SK-N-MC (cell line): ENCODE measurements around the gene CNIH2.
A peak's percentile ranks its signal among the peaks of the same experiment; 100 is the strongest.

Experiments used
- DNase-seq: peaks from one replicate; pipeline ENCODE4 v3.0.0-alpha.2; 2011; ENCODE audit warnings: low read depth, low spot score
- H3K27ac ChIP-seq: fragments of 200-600 bp; sonication (generic); 2 replicates; pipeline ENCODE4 v1.5.1; 2016; ENCODE audit warnings: mixed run types
- H3K36me3 ChIP-seq: fragments of 200-600 bp; sonication (generic); 2 replicates; pipeline ENCODE4 v1.6.1; 2017; ENCODE audit warnings: antibody characterized with exemption, low read length, mixed read lengths; ENCODE audit not compliant: insufficient read depth
- H3K4me3 ChIP-seq: fragments of 200-600 bp; sonication (generic); 2 replicates; pipeline ENCODE4 v1.5.1; 2016
- H3K9ac ChIP-seq: fragments of 200-600 bp; sonication (generic); 2 replicates; pipeline ENCODE4 v1.8.0; 2017; ENCODE audit warnings: mixed run types, mixed read lengths; ENCODE audit not compliant: insufficient read length
- H3K9me3 ChIP-seq: fragments of 200-600 bp; sonication (generic); 2 replicates; pipeline ENCODE4 v1.6.1; 2017; ENCODE audit warnings: low read depth, mild to moderate bottlenecking, antibody characterized with exemption, low read length, moderate library complexity, mixed read lengths
- EZH2 ChIP-seq: fragments of 200-600 bp; sonication (generic); IDR thresholded peaks from one replicate; pipeline ENCODE4 v1.6.1; 2017; ENCODE audit warnings: antibody characterized with exemption
- FOXP2 ChIP-seq: optimal IDR thresholded peaks from 2 replicates; pipeline ENCODE3; 2011; ENCODE audit warnings: mild to moderate bottlenecking, moderate library complexity; ENCODE audit not compliant: insufficient read depth; ENCODE audit errors: extremely low read length, control extremely low read depth
- POLR2AphosphoS5 ChIP-seq: IDR thresholded peaks from 2 replicates; pipeline ENCODE4 v1.6.1; 2012; ENCODE audit warnings: mild to moderate bottlenecking, low read depth, low read length, borderline replicate concordance

CNIH2 gene

GRCh38 chr11:66262191-66262590 lies 15.8 kb upstream of the CNIH2 start:
- Histone ChIP-seq H3K36me3 (peaks cover 4% of the 10 kb centered on the region; the same call in 1 of the 2 replicates), H3K9ac (no peak overlapping the region)
- TF ChIP-seq FOXP2 (no peak), EZH2 (no peak), POLR2AphosphoS5 (no peak)

GRCh38 chr11:66262696-66263095 lies 15.3 kb upstream of the CNIH2 start:
- no peaks in the 10 kb centered on the region for H3K9me3 ChIP-seq
- no peak overlapping the region for H3K27ac ChIP-seq
- no peak for TF ChIP-seq FOXP2
- TF ChIP-seq EZH2: no peak
- no peak for TF ChIP-seq POLR2AphosphoS5
- no peak for DNase-seq
- no peak overlapping the region for H3K9ac ChIP-seq
- peaks cover 4% of the 10 kb centered on the region; the same call in 1 of the 2 replicates for H3K36me3 ChIP-seq
- no peak overlapping the region for H3K4me3 ChIP-seq

More at GRCh38 chr11:66262191-66262590, 15.8 kb upstream of the CNIH2 start:
- Histone ChIP-seq H3K27ac (no peak overlapping the region), H3K4me3 (no peak overlapping the region), H3K9me3 (no peaks in the 10 kb centered on the region)
- DNase-seq: no peak

- DNase-seq: no peak
- Histone ChIP-seq H3K4me3 (no peak overlapping the region), H3K9ac (no peak overlapping the region), H3K9me3 (no peaks in the 10 kb centered on the region), H3K36me3 (peaks cover 4% of the 10 kb centered on the region; the same call in 1 of the 2 replicates), H3K27ac (no peak overlapping the region)
- TF ChIP-seq FOXP2 (no peak), POLR2AphosphoS5 (no peak), EZH2 (no peak)
Measured at GRCh38 chr11:66263231-66263630, 14.7 kb upstream of the CNIH2 start.

- peaks cover 4% of the 10 kb centered on the region; the same call in 1 of the 2 replicates for H3K36me3 ChIP-seq
- DNase-seq: no peak
- TF ChIP-seq FOXP2: no peak
- no peak for TF ChIP-seq EZH2
- no peak for TF ChIP-seq POLR2AphosphoS5
Measured at GRCh38 chr11:66263785-66264184, 14.2 kb upstream of the CNIH2 start.

GRCh38 chr11:66264383-66264782 lies 13.6 kb upstream of the CNIH2 start:
- no peak for TF ChIP-seq FOXP2
- H3K36me3 ChIP-seq: peaks cover 4% of the 10 kb centered on the region; the same call in 1 of the 2 replicates
- no peak overlapping the region for H3K27ac ChIP-seq

More at GRCh38 chr11:66263785-66264184, 14.2 kb upstream of the CNIH2 start:
- H3K9me3 ChIP-seq: no peaks in the 10 kb centered on the region
- no peak overlapping the region for H3K27ac ChIP-seq
- H3K4me3 ChIP-seq: no peak overlapping the region
- no peak overlapping the region for H3K9ac ChIP-seq

GRCh38 chr11:66264914-66265313 lies 13.1 kb upstream of the CNIH2 start:
- no peak for DNase-seq
- TF ChIP-seq EZH2: no peak
- no peak for TF ChIP-seq FOXP2
- no peak for TF ChIP-seq POLR2AphosphoS5
- no peaks in the 10 kb centered on the region for H3K9me3 ChIP-seq
- H3K27ac ChIP-seq: no peak overlapping the region
- no peak overlapping the region for H3K9ac ChIP-seq
- H3K4me3 ChIP-seq: no peak overlapping the region
- no peaks in the 10 kb centered on the region; the same call in 1 of the 2 replicates for H3K36me3 ChIP-seq

More at GRCh38 chr11:66264383-66264782, 13.6 kb upstream of the CNIH2 start:
- H3K4me3 ChIP-seq: no peak overlapping the region
- no peak overlapping the region for H3K9ac ChIP-seq
- no peak for DNase-seq
- no peaks in the 10 kb centered on the region for H3K9me3 ChIP-seq

- TF ChIP-seq FOXP2: no peak
- TF ChIP-seq POLR2AphosphoS5: no peak
- no peak for TF ChIP-seq EZH2
- H3K9me3 ChIP-seq: no peaks in the 10 kb centered on the region
- DNase-seq: no peak
- no peak overlapping the region for H3K4me3 ChIP-seq
- peaks cover 3% of the 10 kb centered on the region; the same call in 1 of the 2 replicates for H3K36me3 ChIP-seq
- no peak overlapping the region for H3K27ac ChIP-seq
- H3K9ac ChIP-seq: no peak overlapping the region
Measured at GRCh38 chr11:66265531-66266377, 12.2 kb upstream of the CNIH2 start.

- DNase-seq: no peak
- peak overlapping the region; percentile 8 for H3K9ac ChIP-seq
- TF ChIP-seq POLR2AphosphoS5 (no peak), EZH2 (no peak), FOXP2 (no peak)
- H3K27ac ChIP-seq: peak overlapping the region; percentile 51
- H3K9me3 ChIP-seq: no peaks in the 10 kb centered on the region
- H3K4me3 ChIP-seq: peak overlapping the region; percentile 88
- peaks cover 5% of the 10 kb centered on the region; the same call in 1 of the 2 replicates for H3K36me3 ChIP-seq
Measured at GRCh38 chr11:66266378-66267038, 11.5 kb upstream of the CNIH2 start.
